Mesendoderm (in vitro differentiated cells): Measurements from ENCODE around the gene TLL2.

ENCODE experiments used
- DNase-seq: peaks from one replicate; pipeline ENCODE4 v3.0.0; 2013
- H2AK5ac ChIP-seq: 2 replicates; pipeline ENCODE4 v1.6.1; 2013; ENCODE audit warnings: low read length, inconsistent platforms
- H2BK120ac ChIP-seq: 2 replicates; pipeline ENCODE4 v1.6.1; 2013; ENCODE audit warnings: low read depth, mild to moderate bottlenecking, low read length, moderate library complexity, mixed read lengths
- H2BK15ac ChIP-seq: replicated peaks from 2 replicates; pipeline ENCODE4 v1.6.1; 2013; ENCODE audit warnings: low read depth, mild to moderate bottlenecking, moderate library complexity
- H2BK5ac ChIP-seq: 2 replicates; pipeline ENCODE4 v1.6.1; 2013; ENCODE audit warnings: low read length, inconsistent platforms
- H3K18ac ChIP-seq: 2 replicates; pipeline ENCODE4 v1.6.1; 2013; ENCODE audit warnings: mild to moderate bottlenecking, low read length, mixed read lengths
- H3K23ac ChIP-seq: one replicate; pipeline ENCODE4 v1.6.1; 2013; ENCODE audit warnings: low read length
- H3K27ac ChIP-seq: 2 replicates; pipeline ENCODE4 v1.5.1; 2013; ENCODE audit warnings: low read depth, mild to moderate bottlenecking, inconsistent platforms, low read length, moderate library complexity
- H3K27me3 ChIP-seq: 2 replicates; pipeline ENCODE4 v1.6.1; 2013; ENCODE audit warnings: low read length, control low read depth, mild to moderate bottlenecking, inconsistent platforms; ENCODE audit not compliant: insufficient read depth, poor library complexity
- H3K36me3 ChIP-seq: 2 replicates; pipeline ENCODE4 v1.6.1; 2013; ENCODE audit warnings: low read length, inconsistent platforms; ENCODE audit not compliant: control insufficient read depth, insufficient read depth
- H3K4ac ChIP-seq: one replicate; pipeline ENCODE4 v1.6.1; 2013; ENCODE audit warnings: low read depth, mild to moderate bottlenecking, low read length, moderate library complexity
- H3K4me1 ChIP-seq: 2 replicates; pipeline ENCODE4 v1.6.1; 2013; ENCODE audit warnings: low read depth, low read length, inconsistent platforms; ENCODE audit not compliant: control insufficient read depth
- H3K4me2 ChIP-seq: 2 replicates; pipeline ENCODE4 v1.6.1; 2013; ENCODE audit warnings: low read length
- H3K4me3 ChIP-seq: 2 replicates; pipeline ENCODE4 v1.5.1; 2013; ENCODE audit warnings: mild to moderate bottlenecking, low read length
- H3K56ac ChIP-seq: one replicate; pipeline ENCODE4 v1.6.1; 2013; ENCODE audit warnings: low read length
- H3K79me1 ChIP-seq: 2 replicates; pipeline ENCODE4 v1.6.1; 2013; ENCODE audit warnings: low read length, inconsistent platforms
- H3K79me2 ChIP-seq: 2 replicates; pipeline ENCODE4 v1.6.1; 2013; ENCODE audit warnings: mild to moderate bottlenecking, low read length; ENCODE audit not compliant: control insufficient read depth, insufficient read depth
- H3K9ac ChIP-seq: 2 replicates; pipeline ENCODE4 v1.6.1; 2013; ENCODE audit warnings: low read length, inconsistent platforms
- H4K5ac ChIP-seq: one replicate; pipeline ENCODE4 v1.6.1; 2013; ENCODE audit warnings: low read length
- H4K8ac ChIP-seq: one replicate; pipeline ENCODE4 v1.6.1; 2013; ENCODE audit warnings: low read depth, mild to moderate bottlenecking, control low read depth, low read length, moderate library complexity
- WGBS: extraction: QIAGEN DNeasy Blood & Tissue Kit; methylation state at CpG from one replicate; pipeline ENCODE4 v1.1.7; 2013; ENCODE audit warnings: low lambda C conversion rate, missing lambda C conversion rate; ENCODE audit not compliant: insufficient coverage; ENCODE audit errors: extremely low coverage; 5-methylcytosine and 5-hydroxymethylcytosine counted together

The TLL2 gene

GRCh38 chr10:96333101-96333500 lies 180.6 kb downstream of the TLL2 start:
- no CpG with 5 or more reads among the region's 1 CpG for WGBS

GRCh38 chr10:96327462-96327861 lies 186.3 kb downstream of the TLL2 start:
- Histone ChIP-seq H3K23ac (no peak overlapping the region), H3K36me3 (no peaks in the 10 kb centered on the region), H4K8ac (no peak overlapping the region), H3K4me3 (no peak overlapping the region), H2BK15ac (no peak overlapping the region), H2BK120ac (no peak overlapping the region), H3K18ac (no peak overlapping the region), H4K5ac (no peak overlapping the region), H3K79me2 (no peaks in the 10 kb centered on the region), H3K4me2 (no peak overlapping the region), H2BK5ac (no peak overlapping the region), H3K9ac (no peak overlapping the region), H3K4me1 (no peaks in the 10 kb centered on the region), H3K56ac (no peak overlapping the region), H2AK5ac (no peak overlapping the region), H3K27me3 (no peaks in the 10 kb centered on the region), H3K27ac (no peak overlapping the region), H3K79me1 (no peaks in the 10 kb centered on the region), H3K4ac (no peak overlapping the region)
- WGBS, result no CpG with 5 or more reads among the region's 7 CpGs
- no peak for DNase-seq

More at GRCh38 chr10:96333101-96333500, 180.6 kb downstream of the TLL2 start:
- Histone ChIP-seq H3K4me1 (no peaks in the 10 kb centered on the region), H3K27me3 (no peaks in the 10 kb centered on the region), H3K79me2 (no peaks in the 10 kb centered on the region), H2BK120ac (no peak overlapping the region), H4K5ac (no peak overlapping the region), H3K79me1 (no peaks in the 10 kb centered on the region), H3K4ac (no peak overlapping the region), H4K8ac (no peak overlapping the region), H3K23ac (no peak overlapping the region), H3K4me2 (no peak overlapping the region), H3K36me3 (no peaks in the 10 kb centered on the region), H2BK5ac (no peak overlapping the region), H3K27ac (no peak overlapping the region), H3K56ac (no peak overlapping the region), H3K4me3 (no peak overlapping the region), H3K18ac (no peak overlapping the region), H2BK15ac (no peak overlapping the region), H3K9ac (no peak overlapping the region), H2AK5ac (no peak overlapping the region)
- no peak for DNase-seq

GRCh38 chr10:96325719-96326373 lies 187.9 kb downstream of the TLL2 start:
- no peak overlapping the region for H3K18ac ChIP-seq
- no peak overlapping the region for H2AK5ac ChIP-seq
- H3K9ac ChIP-seq, result no peak overlapping the region
- no peak overlapping the region for H2BK120ac ChIP-seq
- no peak overlapping the region for H3K4ac ChIP-seq
- no peak overlapping the region for H3K27ac ChIP-seq
- no peak overlapping the region for H3K23ac ChIP-seq
- H3K4me1 ChIP-seq, result no peaks in the 10 kb centered on the region
- H3K4me2 ChIP-seq, result no peak overlapping the region
- H2BK5ac ChIP-seq, result no peak overlapping the region
- H3K79me1 ChIP-seq, result no peaks in the 10 kb centered on the region
- WGBS, result no CpG with 5 or more reads among the region's 4 CpGs
- no peaks in the 10 kb centered on the region for H3K27me3 ChIP-seq
- no peak overlapping the region for H4K5ac ChIP-seq
- no peak overlapping the region for H2BK15ac ChIP-seq
- no peak overlapping the region for H4K8ac ChIP-seq
- no peaks in the 10 kb centered on the region for H3K79me2 ChIP-seq
- H3K36me3 ChIP-seq, result no peaks in the 10 kb centered on the region
- H3K4me3 ChIP-seq, result no peak overlapping the region
- H3K56ac ChIP-seq, result no peak overlapping the region
- DNase-seq, result no peak

GRCh38 chr10:96324447-96324846 lies 189.3 kb downstream of the TLL2 start:
- no peak overlapping the region for H2AK5ac ChIP-seq
- no peak overlapping the region for H3K23ac ChIP-seq
- H3K56ac ChIP-seq, result no peak overlapping the region
- WGBS, result no CpG with 5 or more reads among the region's 2 CpGs
- H3K4ac ChIP-seq, result no peak overlapping the region
- no peak overlapping the region for H2BK120ac ChIP-seq
- H3K27ac ChIP-seq, result no peak overlapping the region
- H4K8ac ChIP-seq, result no peak overlapping the region
- no peaks in the 10 kb centered on the region for H3K4me1 ChIP-seq
- H2BK15ac ChIP-seq, result no peak overlapping the region
- no peak overlapping the region for H2BK5ac ChIP-seq
- H3K27me3 ChIP-seq, result no peaks in the 10 kb centered on the region
- peak; percentile 83 for DNase-seq
- no peaks in the 10 kb centered on the region for H3K79me1 ChIP-seq
- no peak overlapping the region for H3K4me2 ChIP-seq
- no peak overlapping the region for H3K4me3 ChIP-seq
- no peaks in the 10 kb centered on the region for H3K36me3 ChIP-seq
- no peak overlapping the region for H3K9ac ChIP-seq
- no peaks in the 10 kb centered on the region for H3K79me2 ChIP-seq
- no peak overlapping the region for H3K18ac ChIP-seq
- H4K5ac ChIP-seq, result no peak overlapping the region

GRCh38 chr10:96322275-96322674 lies 191.5 kb downstream of the TLL2 start:
- WGBS, result no CpG with 5 or more reads among the region's 1 CpG

GRCh38 chr10:96321822-96322221 lies 191.9 kb downstream of the TLL2 start:
- H3K27me3 ChIP-seq, result no peaks in the 10 kb centered on the region
- H3K56ac ChIP-seq, result no peak overlapping the region
- H2BK120ac ChIP-seq, result no peak overlapping the region
- no peaks in the 10 kb centered on the region for H3K4me1 ChIP-seq
- WGBS, result no CpG with 5 or more reads among the region's 5 CpGs
- no peak overlapping the region for H3K4me2 ChIP-seq
- no peak overlapping the region for H4K5ac ChIP-seq
- H3K23ac ChIP-seq, result no peak overlapping the region
- no peak overlapping the region for H3K4ac ChIP-seq
- no peak overlapping the region for H2AK5ac ChIP-seq
- no peaks in the 10 kb centered on the region for H3K36me3 ChIP-seq
- H3K79me2 ChIP-seq, result no peaks in the 10 kb centered on the region
- no peak overlapping the region for H4K8ac ChIP-seq
- peak; percentile 60 for DNase-seq
- no peak overlapping the region for H3K4me3 ChIP-seq
- no peak overlapping the region for H2BK5ac ChIP-seq
- no peak overlapping the region for H3K18ac ChIP-seq
- H3K27ac ChIP-seq, result no peak overlapping the region
- H3K79me1 ChIP-seq, result no peaks in the 10 kb centered on the region
- no peak overlapping the region for H2BK15ac ChIP-seq
- H3K9ac ChIP-seq, result no peak overlapping the region

More at GRCh38 chr10:96322275-96322674, 191.5 kb downstream of the TLL2 start:
- H2BK120ac ChIP-seq, result no peak overlapping the region
- no peak overlapping the region for H2AK5ac ChIP-seq
- H3K23ac ChIP-seq, result no peak overlapping the region
- no peaks in the 10 kb centered on the region for H3K27me3 ChIP-seq
- H3K9ac ChIP-seq, result no peak overlapping the region
- no peaks in the 10 kb centered on the region for H3K79me2 ChIP-seq
- no peak overlapping the region for H3K56ac ChIP-seq
- H3K4me1 ChIP-seq, result no peaks in the 10 kb centered on the region
- H2BK15ac ChIP-seq, result no peak overlapping the region
- no peak overlapping the region for H3K27ac ChIP-seq
- no peak overlapping the region for H4K8ac ChIP-seq
- no peak overlapping the region for H2BK5ac ChIP-seq
- H3K36me3 ChIP-seq, result no peaks in the 10 kb centered on the region
- no peak overlapping the region for H3K4me2 ChIP-seq
- H3K18ac ChIP-seq, result no peak overlapping the region
- no peaks in the 10 kb centered on the region for H3K79me1 ChIP-seq
- DNase-seq, result no peak
- H3K4ac ChIP-seq, result no peak overlapping the region
- H3K4me3 ChIP-seq, result no peak overlapping the region
- no peak overlapping the region for H4K5ac ChIP-seq
